Endodermal cell (in vitro differentiated cells): ENCODE results near the gene HERPUD1. TPM values are rescaled to one million over a fixed set of nuclear protein-coding genes. Genes with fewer than 3 reads are reported as not detected.

ENCODE experiments used
- DNase-seq: peaks from one replicate; pipeline ENCODE4 v3.0.0-alpha.2; 2017
- H3K27ac ChIP-seq: 2 replicates; pipeline ENCODE4 v1.5.1; 2013; ENCODE audit warnings: mild to moderate bottlenecking, low read depth, low read length, moderate library complexity
- H3K27me3 ChIP-seq: 2 replicates; pipeline ENCODE4 v1.6.1; 2013; ENCODE audit warnings: mild to moderate bottlenecking, low read length, moderate library complexity; ENCODE audit not compliant: insufficient read depth, control insufficient read depth, poor library complexity, severe bottlenecking
- H3K36me3 ChIP-seq: 2 replicates; pipeline ENCODE4 v1.7.0; 2013; ENCODE audit warnings: mild to moderate bottlenecking, low read length, moderate library complexity; ENCODE audit not compliant: control insufficient read depth, insufficient read depth
- H3K4me1 ChIP-seq: one replicate; pipeline ENCODE4 v1.7.0; 2013; ENCODE audit warnings: low read length; ENCODE audit not compliant: control insufficient read depth, insufficient read depth
- H3K4me3 ChIP-seq: 2 replicates; pipeline ENCODE4 v1.5.1; 2013; ENCODE audit warnings: mild to moderate bottlenecking, low read length, moderate library complexity
- H3K9ac ChIP-seq: 2 replicates; pipeline ENCODE4 v1.6.1; 2013; ENCODE audit warnings: mild to moderate bottlenecking, low read length, moderate library complexity; ENCODE audit not compliant: poor library complexity, severe bottlenecking; ENCODE audit errors: extremely low read depth
- H3K9me3 ChIP-seq: 2 replicates; pipeline ENCODE4 v1.6.1; 2013; ENCODE audit warnings: mild to moderate bottlenecking, low read length, moderate library complexity; ENCODE audit not compliant: control insufficient read depth
- H3K27ac Mint-ChIP-seq: 2 replicates; pipeline ENCODE4 v1.8.0; 2020; ENCODE audit warnings: mixed read lengths
- H3K27me3 Mint-ChIP-seq: 2 replicates; pipeline ENCODE4 v1.8.0; 2021; ENCODE audit warnings: mild to moderate bottlenecking, mixed read lengths; ENCODE audit not compliant: insufficient read depth
- H3K36me3 Mint-ChIP-seq: 2 replicates; pipeline ENCODE4 v1.8.0; 2020; ENCODE audit warnings: low read depth, mixed read lengths
- H3K4me1 Mint-ChIP-seq: 2 replicates; pipeline ENCODE4 v1.8.0; 2020; ENCODE audit warnings: mixed read lengths
- H3K4me3 Mint-ChIP-seq: 2 replicates; pipeline ENCODE4 v1.8.0; 2020; ENCODE audit warnings: mild to moderate bottlenecking, moderate library complexity, mixed read lengths
- H3K9me3 Mint-ChIP-seq: 2 replicates; pipeline ENCODE4 v1.8.0; 2020; ENCODE audit warnings: mild to moderate bottlenecking, mixed read lengths
- WGBS, 2 experiments: methylation state at CpG; one replicate each; pipeline versions ENCODE4 v1.1.5 to v1.1.7; 2013; ENCODE audit warnings: missing lambda C conversion rate in 2 of 2, mixed read lengths in 1 of 2; ENCODE audit not compliant: insufficient coverage in 1 of 2, insufficient read length in 1 of 2; 5-methylcytosine and 5-hydroxymethylcytosine counted together
- microRNA-seq: library from miRNA; unstranded; fragments of <30 nt; microRNA quantifications from one replicate; pipeline ENCODE4 v1.2.0, GENCODE V29; 2020; ENCODE audit warnings: borderline microRNAs expressed
- total RNA-seq, 2 donors: library from RNA; stranded (reverse); fragmentation: NEBNext Ultra II Directional in 1 of 2; extraction: Animal tissue kit (Norgen Biotek cat#: 25700) in 1 of 2; gene quantifications; 2 replicates in 1 of 2; 3 replicates in 1 of 2; pipeline ENCODE4 v1.2.1, GENCODE V29; 2021
- TF ChIP-seq, protein P1 (sequence below): fragments of 200-600 bp; sonication (generic); conservative IDR thresholded peaks from 2 replicates; pipeline ENCODE4 v1.5.0; 2021; ENCODE audit warnings: antibody characterized with exemption, mild to moderate bottlenecking

The HERPUD1 gene
- total RNA-seq, 2 donors from 2014 or later: 21.5 to 40.6 TPM

DNA sequence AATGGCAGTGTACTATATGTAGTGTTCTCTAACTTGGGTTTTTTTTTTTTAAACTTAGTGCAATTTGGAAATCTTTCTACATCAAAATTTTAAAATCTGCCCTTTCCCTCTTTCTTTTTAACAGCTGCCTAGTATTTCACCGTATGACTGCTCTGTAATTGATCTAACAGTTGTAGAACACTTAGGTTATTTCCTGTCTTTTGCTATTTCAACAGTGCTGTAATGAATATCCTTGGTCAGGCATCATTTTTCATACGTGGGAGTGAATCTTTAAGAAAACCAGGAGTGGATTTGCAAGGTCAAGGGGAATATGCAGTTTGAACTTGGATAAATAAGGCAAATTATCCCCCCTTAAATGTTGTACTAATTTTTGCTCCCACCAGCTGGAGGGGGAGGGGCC is 61.3 kb downstream of the HERPUD1 start:
- Mint-ChIP-seq H3K27ac (no peak overlapping the region), H3K9me3 (no peaks in the 10 kb centered on the region), H3K4me1 (no peaks in the 10 kb centered on the region), H3K36me3 (no peaks in the 10 kb centered on the region), H3K4me3 (no peak overlapping the region), H3K27me3 (peaks cover 55% of the 10 kb centered on the region)
- WGBS, 2 experiments: 69 to 79% methylated on average over 2 of the region's 2 CpGs
- Histone ChIP-seq H3K27ac (no peak overlapping the region), H3K9ac (no peak overlapping the region), H3K36me3 (no peaks in the 10 kb centered on the region), H3K9me3 (no peaks in the 10 kb centered on the region), H3K4me3 (no peak overlapping the region), H3K4me1 (no peaks in the 10 kb centered on the region), H3K27me3 (peaks cover 55% of the 10 kb centered on the region)
- DNase-seq: no peak
- TF ChIP-seq, protein P1, sequence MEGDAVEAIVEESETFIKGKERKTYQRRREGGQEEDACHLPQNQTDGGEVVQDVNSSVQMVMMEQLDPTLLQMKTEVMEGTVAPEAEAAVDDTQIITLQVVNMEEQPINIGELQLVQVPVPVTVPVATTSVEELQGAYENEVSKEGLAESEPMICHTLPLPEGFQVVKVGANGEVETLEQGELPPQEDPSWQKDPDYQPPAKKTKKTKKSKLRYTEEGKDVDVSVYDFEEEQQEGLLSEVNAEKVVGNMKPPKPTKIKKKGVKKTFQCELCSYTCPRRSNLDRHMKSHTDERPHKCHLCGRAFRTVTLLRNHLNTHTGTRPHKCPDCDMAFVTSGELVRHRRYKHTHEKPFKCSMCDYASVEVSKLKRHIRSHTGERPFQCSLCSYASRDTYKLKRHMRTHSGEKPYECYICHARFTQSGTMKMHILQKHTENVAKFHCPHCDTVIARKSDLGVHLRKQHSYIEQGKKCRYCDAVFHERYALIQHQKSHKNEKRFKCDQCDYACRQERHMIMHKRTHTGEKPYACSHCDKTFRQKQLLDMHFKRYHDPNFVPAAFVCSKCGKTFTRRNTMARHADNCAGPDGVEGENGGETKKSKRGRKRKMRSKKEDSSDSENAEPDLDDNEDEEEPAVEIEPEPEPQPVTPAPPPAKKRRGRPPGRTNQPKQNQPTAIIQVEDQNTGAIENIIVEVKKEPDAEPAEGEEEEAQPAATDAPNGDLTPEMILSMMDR: no peak

DNA sequence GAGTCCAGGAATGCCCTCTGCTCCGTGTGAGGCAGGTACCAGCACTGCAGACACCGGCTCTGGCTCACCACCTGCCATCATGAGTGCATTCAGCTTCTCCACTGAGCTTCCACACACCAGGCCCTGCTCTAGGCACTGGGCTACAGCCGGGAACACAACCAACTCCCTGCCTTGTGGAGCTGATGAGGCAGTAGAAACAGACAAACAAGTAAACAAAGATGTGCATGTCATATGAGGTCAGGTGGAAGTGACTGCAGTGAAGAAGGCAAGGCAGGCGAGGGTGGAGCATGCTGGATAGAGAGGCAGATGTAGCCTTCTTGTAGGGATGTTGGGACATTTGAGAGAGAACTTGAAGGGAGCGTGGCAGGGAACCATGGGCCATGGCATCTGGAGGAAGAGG is 62.4 kb downstream of the HERPUD1 start:
- peaks cover 44% of the 10 kb centered on the region for H3K27me3 ChIP-seq
- H3K36me3 Mint-ChIP-seq: no peaks in the 10 kb centered on the region
- H3K27ac ChIP-seq: no peak overlapping the region
- H3K9ac ChIP-seq: no peak overlapping the region
- no peak overlapping the region for H3K4me3 ChIP-seq
- no peaks in the 10 kb centered on the region for H3K4me1 ChIP-seq
- no peaks in the 10 kb centered on the region for H3K9me3 Mint-ChIP-seq
- H3K27ac Mint-ChIP-seq: no peak overlapping the region
- 84 to 93% methylated on average over 4 to 5 of the region's 5 CpGs for WGBS, 2 experiments
- no peaks in the 10 kb centered on the region for H3K9me3 ChIP-seq
- TF ChIP-seq, protein P1: no peak
- H3K4me3 Mint-ChIP-seq: no peak overlapping the region
- H3K4me1 Mint-ChIP-seq: no peaks in the 10 kb centered on the region
- DNase-seq: no peak
- peaks cover 45% of the 10 kb centered on the region for H3K27me3 Mint-ChIP-seq
- no peaks in the 10 kb centered on the region for H3K36me3 ChIP-seq

Small RNA genes lying within 50 kb of the gene (microRNA-seq; reads per million reads assigned to microRNA genes)
- not detected for gene MIR6863

Other genes with a start within 250 kb of the HERPUD1 start
- 1 to 10 TPM; 1.5 to 8.8 TPM for gene MT1X, start 249.7 kb upstream of the HERPUD1 start, total RNA-seq
- 100 to 1,000 TPM; 146 to 149 TPM for gene NUP93, start 202.0 kb upstream of the HERPUD1 start, total RNA-seq
- gene SLC12A3, start 66.9 kb upstream of the HERPUD1 start, total RNA-seq: not detected
- gene CETP, start 29.8 kb downstream of the HERPUD1 start, total RNA-seq: not detected
- under 1 TPM; 0.64 to 0.97 TPM for gene NLRC5, start 57.4 kb downstream of the HERPUD1 start, total RNA-seq
- 10 to 100 TPM; 12.3 to 16.6 TPM for gene CPNE2, start 160.4 kb downstream of the HERPUD1 start, total RNA-seq